Common myeloid progenitor, CD34-positive (primary cell): ENCODE measurements around the gene COL27A1.
A peak's percentile ranks its signal among the peaks of the same experiment; 100 is the strongest.

Experiments
- CTCF ChIA-PET: fragments of 350-600 bp; sonication (Branson Sonifier 250); formaldehyde crosslinking; loops from one replicate; lab custom pipeline; 2021; ENCODE audit warnings: antibody characterized with exemption; lab: Charles Lee
- POLR2A ChIA-PET: fragments of 350-600 bp; sonication (Branson Sonifier 250); formaldehyde crosslinking; loops from one replicate; lab custom pipeline; 2021; ENCODE audit warnings: antibody characterized with exemption; lab: Charles Lee
- DNase-seq, 3 donors: peaks; one replicate each; pipeline versions ENCODE4 v3.0.0 to v3.0.0-alpha.2; 2013
- H3K27ac ChIP-seq, 2 experiments: 1 replicate in 1 of 2; 2 replicates in 1 of 2; pipeline ENCODE4 v1.7.0; 2013; ENCODE audit warnings: inconsistent platforms in 2 of 2, low read length in 2 of 2, mild to moderate bottlenecking in 2 of 2, low read depth in 1 of 2, moderate library complexity in 1 of 2; ENCODE audit not compliant: severe bottlenecking in 2 of 2, insufficient read depth in 1 of 2, poor library complexity in 1 of 2
- H3K27me3 ChIP-seq, 5 experiments: replicated peaks in 2 of 5; 1 replicate in 3 of 5; 2 replicates in 2 of 5; pipeline versions ENCODE4 v1.6.1 to v1.7.0; 2013; ENCODE audit warnings: low read length in 4 of 5, mild to moderate bottlenecking in 2 of 5, moderate library complexity in 2 of 5, inconsistent platforms in 1 of 5; ENCODE audit not compliant: insufficient read depth in 5 of 5, control insufficient read depth in 4 of 5
- H3K36me3 ChIP-seq, 4 experiments: 1 replicate in 2 of 4; 2 replicates in 2 of 4; pipeline versions ENCODE4 v1.6.1 to v1.7.0; 2013; ENCODE audit warnings: low read length in 3 of 4, control low read depth in 1 of 4, mild to moderate bottlenecking in 1 of 4; ENCODE audit not compliant: control insufficient read depth in 4 of 4, insufficient read depth in 4 of 4
- H3K4me1 ChIP-seq, 4 experiments: 1 replicate in 3 of 4; 2 replicates in 1 of 4; pipeline versions ENCODE4 v1.6.1 to v1.7.1; 2013; ENCODE audit warnings: low read length in 3 of 4, mild to moderate bottlenecking in 3 of 4, control low read depth in 1 of 4, inconsistent platforms in 1 of 4, moderate library complexity in 1 of 4; ENCODE audit not compliant: control insufficient read depth in 4 of 4, insufficient read depth in 4 of 4; ENCODE audit errors: control extremely low read depth in 1 of 4
- H3K4me3 ChIP-seq, 7 experiments: 1 replicate in 4 of 7; 2 replicates in 3 of 7; pipeline versions ENCODE4 v1.5.1 to v1.7.0; 2013; ENCODE audit warnings: mild to moderate bottlenecking in 7 of 7, low read length in 6 of 7, moderate library complexity in 6 of 7, inconsistent platforms in 2 of 7, low read depth in 2 of 7, control low read depth in 1 of 7; ENCODE audit not compliant: insufficient read depth in 4 of 7, control insufficient read depth in 1 of 7; ENCODE audit errors: extremely low read depth in 1 of 7
- H3K9me3 ChIP-seq, 5 experiments: 1 replicate in 4 of 5; 2 replicates in 1 of 5; pipeline versions ENCODE4 v1.6.1 to v1.7.1; 2013; ENCODE audit warnings: low read length in 4 of 5, mild to moderate bottlenecking in 2 of 5, inconsistent platforms in 1 of 5, low read depth in 1 of 5, moderate library complexity in 1 of 5; ENCODE audit not compliant: control insufficient read depth in 4 of 5, insufficient read depth in 2 of 5; ENCODE audit errors: control extremely low read depth in 1 of 5
- WGBS: methylation state at CpG from one replicate; pipeline ENCODE4 v1.1.5; 2013; ENCODE audit not compliant: insufficient coverage; 5-methylcytosine and 5-hydroxymethylcytosine counted together

The COL27A1 gene

GRCh38 chr9:114149765-114150340 is 5.5 kb upstream of the COL27A1 start:
- Histone ChIP-seq H3K27ac (no peak overlapping the region), H3K27me3 (peaks cover 0 to 51% (median 19%) of the 10 kb centered on the region in 5 experiments), H3K9me3 (no peaks in the 10 kb centered on the region), H3K36me3 (no peaks in the 10 kb centered on the region), H3K4me1 (peaks cover 0 to 15% (median 9%) of the 10 kb centered on the region in 4 experiments), H3K4me3 (no peak overlapping the region)
- POLR2A ChIA-PET: no interaction called here
- CTCF ChIA-PET: interaction anchor here (0.7 kb wide), 1 partner anchor 678 kb away, joined by 3 read pairs; no protein-coding TSS in a partner anchor
- no peak for DNase-seq
- 93% methylated on average over 2 of the region's 4 CpGs for WGBS

DNA sequence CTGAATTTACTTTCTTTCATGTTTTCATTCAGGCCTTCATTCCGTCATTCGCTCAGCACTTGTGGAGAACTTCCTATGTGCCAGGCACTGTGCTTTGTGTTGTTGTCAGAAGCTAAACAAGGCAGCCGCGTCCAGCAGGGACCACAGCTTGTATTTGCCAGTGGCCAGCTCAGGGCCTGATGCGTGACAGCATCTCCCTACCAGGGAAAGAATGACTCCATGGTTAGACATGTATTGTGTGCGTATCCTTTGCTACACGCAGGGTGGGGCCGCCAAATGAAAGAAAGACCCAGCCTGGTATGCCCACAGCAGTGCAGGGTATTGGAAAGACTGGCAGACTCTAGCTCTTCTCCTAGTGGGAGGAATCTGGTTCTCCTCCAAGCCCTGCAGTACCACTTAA is 4.7 kb upstream of the COL27A1 start:
- Histone ChIP-seq H3K4me3 (no peak overlapping the region), H3K9me3 (no peaks in the 10 kb centered on the region), H3K27me3 (peaks cover 0 to 54% (median 18%) of the 10 kb centered on the region in 5 experiments), H3K4me1 (peaks cover 0 to 19% (median 12%) of the 10 kb centered on the region in 4 experiments), H3K27ac (no peak overlapping the region), H3K36me3 (no peaks in the 10 kb centered on the region)
- 92% methylated on average over 8 of the region's 8 CpGs for WGBS
- POLR2A ChIA-PET: no interaction called here
- DNase-seq: no peak
- CTCF ChIA-PET: interaction anchor here (0.8 to 1.7 kb wide), 2 partner anchors 10 to 158 kb away, joined by 3 to 4 read pairs; no protein-coding TSS in a partner anchor

DNA sequence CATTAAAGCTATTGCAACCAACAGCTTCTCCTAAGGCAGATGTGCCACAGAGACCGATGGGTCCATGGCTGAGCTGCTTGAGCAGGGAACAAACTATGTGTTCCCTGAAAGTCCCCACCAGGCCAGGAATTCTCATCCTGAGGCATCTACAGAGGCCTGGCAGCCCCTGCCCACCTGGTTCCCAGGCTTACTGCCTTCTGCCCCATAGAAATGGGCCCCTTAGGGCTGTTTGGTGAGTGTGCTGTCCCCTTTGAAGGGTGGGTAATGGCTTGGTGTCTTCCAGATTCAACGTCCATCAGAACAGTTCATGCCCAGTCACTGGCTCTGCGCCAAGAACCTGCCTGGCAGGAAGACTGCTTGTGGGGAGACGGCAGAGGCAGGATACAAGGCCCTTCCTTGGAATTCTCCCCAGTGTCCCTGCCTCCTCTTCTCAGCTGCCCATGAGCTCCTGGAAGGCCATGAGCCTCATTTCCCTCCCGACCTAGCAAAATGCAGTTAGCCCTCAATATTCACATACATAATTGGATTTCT is 3.8 kb upstream of the COL27A1 start:
- Histone ChIP-seq H3K9me3 (no peaks in the 10 kb centered on the region), H3K4me3 (no peak overlapping the region)
- CTCF ChIA-PET: interaction anchor here (1.7 kb wide), 1 partner anchor 11 kb away, joined by 4 read pairs; no protein-coding TSS in a partner anchor

DNA sequence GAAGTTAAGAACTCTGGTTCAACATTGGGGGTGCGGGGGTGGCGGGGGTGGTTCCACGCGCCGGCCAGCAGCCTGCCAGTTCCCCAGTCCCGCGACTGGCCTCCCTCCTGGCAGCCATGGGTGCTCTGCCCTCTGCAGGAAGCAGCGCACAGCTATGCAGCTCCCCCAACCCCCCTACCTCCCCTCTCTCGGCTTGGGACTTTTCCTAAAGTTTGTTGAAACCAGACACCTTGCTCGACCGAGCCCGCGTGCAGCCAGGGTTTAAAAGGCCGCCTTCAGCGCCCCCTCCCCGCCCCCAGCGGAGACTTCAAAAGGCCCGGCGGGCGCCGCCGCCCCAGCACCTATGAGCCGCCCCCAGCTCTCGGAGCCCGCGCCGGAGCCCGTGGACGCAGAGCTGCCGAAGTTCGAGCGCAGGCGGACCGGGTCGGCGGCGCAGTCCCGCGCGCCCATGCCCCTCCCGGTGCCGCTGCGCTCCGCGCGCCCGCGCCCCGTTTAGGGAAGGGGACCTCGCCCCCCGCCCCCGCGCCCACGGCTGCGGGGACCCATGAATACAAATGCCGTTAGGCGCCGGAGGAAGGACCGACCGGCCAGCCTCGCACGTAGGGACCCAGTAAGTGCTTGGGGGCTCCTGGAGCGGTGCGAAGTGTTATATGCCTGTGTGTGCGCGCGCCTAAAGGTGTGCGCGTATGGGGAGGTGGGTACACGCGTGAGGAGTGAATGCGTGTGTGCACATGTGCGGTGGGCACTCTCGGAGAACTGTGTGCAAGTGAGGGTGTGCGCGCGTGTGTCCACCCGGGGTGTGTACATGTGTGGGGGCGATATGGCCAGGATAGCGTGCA is 1.4 kb upstream of the COL27A1 start:
- Histone ChIP-seq H3K4me3 (peak overlapping the region in 5 of 7 experiments; percentile 10 to 59 (median 46)), H3K36me3 (no peaks in the 10 kb centered on the region), H3K9me3 (no peaks in the 10 kb centered on the region), H3K27ac (no peak overlapping the region), H3K4me1 (peaks cover 0 to 28% (median 16%) of the 10 kb centered on the region in 4 experiments), H3K27me3 (peaks cover 0 to 68% (median 31%) of the 10 kb centered on the region in 5 experiments)
- ChIA-PET POLR2A (no interaction called here), CTCF (interaction anchor here (0.9 to 4.5 kb wide), 6 partner anchors 10 to 138 kb away, joined by 3 to 19 read pairs (median 6); no protein-coding TSS in a partner anchor)
- peak in 2 of 3 donors; percentile 26 to 48 for DNase-seq
- 1% methylated on average over 63 of the region's 80 CpGs for WGBS

More for the DNA sequence above, 3.8 kb upstream of the COL27A1 start:
- 86% methylated on average over 4 of the region's 5 CpGs for WGBS
- H3K27me3 ChIP-seq: peaks cover 0 to 59% (median 21%) of the 10 kb centered on the region in 5 experiments
- H3K36me3 ChIP-seq: no peaks in the 10 kb centered on the region
- peaks cover 0 to 26% (median 15%) of the 10 kb centered on the region in 4 experiments for H3K4me1 ChIP-seq
- POLR2A ChIA-PET: no interaction called here
- DNase-seq: no peak
- no peak overlapping the region for H3K27ac ChIP-seq

DNA sequence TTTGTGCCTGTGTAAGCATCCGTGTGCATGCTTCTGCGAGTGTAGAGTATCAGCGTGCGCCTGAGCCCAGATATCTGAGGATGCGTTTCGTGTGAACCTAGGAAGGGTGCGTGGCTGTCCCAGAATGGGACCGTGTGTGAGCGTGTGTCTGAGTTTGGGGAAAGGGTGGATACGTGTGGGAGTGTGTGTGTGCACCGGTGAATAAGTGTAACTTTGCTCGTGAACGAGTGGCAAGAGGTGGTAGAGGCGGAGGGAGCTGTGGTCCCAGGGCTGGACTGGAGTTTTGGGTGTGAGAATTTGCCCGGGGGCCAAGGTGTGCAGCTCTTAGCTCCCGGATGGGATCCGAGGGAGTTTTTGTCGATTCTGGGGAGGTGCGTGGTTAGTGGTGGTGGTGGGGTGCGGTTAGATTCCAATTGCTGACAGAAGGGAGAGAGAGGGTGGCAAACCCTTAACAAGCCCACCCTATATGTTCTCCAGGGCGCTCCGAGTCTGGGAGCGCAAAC is 686 bp upstream of the COL27A1 start:
- ChIA-PET CTCF (interaction anchor here (0.8 to 4.5 kb wide), 9 partner anchors 9 to 137 kb away, joined by 3 to 19 read pairs (median 5); no protein-coding TSS in a partner anchor), POLR2A (no interaction called here)
- Histone ChIP-seq H3K27ac (no peak overlapping the region), H3K4me3 (peak overlapping the region in 5 of 7 experiments; percentile 9 to 59 (median 20)), H3K9me3 (no peaks in the 10 kb centered on the region), H3K27me3 (peaks cover 0 to 68% (median 31%) of the 10 kb centered on the region in 5 experiments), H3K36me3 (no peaks in the 10 kb centered on the region), H3K4me1 (peaks cover 0 to 28% (median 16%) of the 10 kb centered on the region in 4 experiments)
- 4% methylated on average over 18 of the region's 23 CpGs for WGBS
- DNase-seq: peak in 1 of 3 donors; percentile 13

GRCh38 chr9:114155995-114156656 is 789 bp downstream of the COL27A1 start:
- WGBS: 1% methylated on average over 34 of the region's 57 CpGs
- Histone ChIP-seq H3K9me3 (no peaks in the 10 kb centered on the region), H3K36me3 (no peaks in the 10 kb centered on the region), H3K27ac (no peak overlapping the region), H3K4me3 (peak overlapping the region in 5 of 7 experiments; percentile 11 to 76 (median 61)), H3K4me1 (peaks cover 0 to 28% (median 16%) of the 10 kb centered on the region in 4 experiments), H3K27me3 (peaks cover 0 to 66% (median 26%) of the 10 kb centered on the region in 5 experiments)
- peak in 2 of 3 donors; percentile 58 to 62 for DNase-seq
- ChIA-PET CTCF (interaction anchor here (0.9 to 4.5 kb wide), 7 partner anchors 11 to 136 kb away, joined by 3 to 19 read pairs (median 5); no protein-coding TSS in a partner anchor), POLR2A (no interaction called here)
